Limb (tissue), 2 donors: Measurements from ENCODE around the gene CHRNB2.
A peak's percentile ranks its signal among the peaks of the same experiment; 100 is the strongest.
"Not testable (repeated sequence)": the region's sequence is repeated elsewhere in the genome, so short reads cannot be mapped to it uniquely, and the experiment has no call there.

ENCODE experiments used
- DNase-seq, 2 donors: peaks; one replicate each; pipeline ENCODE4 v3.0.0-alpha.2; 2016; ENCODE audit errors: extremely low spot score in 2 of 2

CHRNB2 gene

GRCh38 chr1:154567386-154568156 lies at the start of gene CHRNB2:
Gene CHRNB2, plus strand, starts transcription at chr1:154567778. Its CDS starts 267 bp downstream, at chr1:154568045.
- peak; percentile 44 to 85 for DNase-seq

GRCh38 chr1:154519591-154519991 lies 48.0 kb upstream of the CHRNB2 start:
- DNase-seq, result no peak

- no peak for DNase-seq
Observed at GRCh38 chr1:154520333-154520732, 47.2 kb upstream of the CHRNB2 start.

GRCh38 chr1:154521695-154522094 lies 45.9 kb upstream of the CHRNB2 start:
- DNase-seq, result no peak

- no peak for DNase-seq
Observed at GRCh38 chr1:154524881-154525280, 42.7 kb upstream of the CHRNB2 start.

GRCh38 chr1:154527192-154527591 lies 40.4 kb upstream of the CHRNB2 start:
- no peak for DNase-seq

- DNase-seq, result no peak
Observed at GRCh38 chr1:154529308-154529707, 38.3 kb upstream of the CHRNB2 start.

- DNase-seq, result not testable (repeated sequence)
Observed at GRCh38 chr1:154531950-154532349, 35.6 kb upstream of the CHRNB2 start.

- DNase-seq, result no peak
Observed at GRCh38 chr1:154533952-154534844, 33.4 kb upstream of the CHRNB2 start.

GRCh38 chr1:154536570-154536969 lies 31.0 kb upstream of the CHRNB2 start:
- no peak for DNase-seq

GRCh38 chr1:154539486-154540483 lies 27.8 kb upstream of the CHRNB2 start:
- no peak for DNase-seq

GRCh38 chr1:154541231-154541630 lies 26.3 kb upstream of the CHRNB2 start:
- no peak for DNase-seq

- no peak for DNase-seq
Observed at GRCh38 chr1:154546264-154547063, 21.1 kb upstream of the CHRNB2 start.

- no peak for DNase-seq
Observed at GRCh38 chr1:154547105-154547732, 20.4 kb upstream of the CHRNB2 start.

GRCh38 chr1:154548028-154548427 lies 19.6 kb upstream of the CHRNB2 start:
- DNase-seq, result no peak

GRCh38 chr1:154549202-154549770 lies 18.3 kb upstream of the CHRNB2 start:
- no peak for DNase-seq

GRCh38 chr1:154550070-154550469 lies 17.5 kb upstream of the CHRNB2 start:
- no peak for DNase-seq

GRCh38 chr1:154550657-154551056 lies 16.9 kb upstream of the CHRNB2 start:
- DNase-seq, result no peak

- DNase-seq, result no peak
Observed at GRCh38 chr1:154551474-154551873, 16.1 kb upstream of the CHRNB2 start.

GRCh38 chr1:154552036-154552435 lies 15.5 kb upstream of the CHRNB2 start:
- no peak for DNase-seq
